ENCODE results near the gene MYDGF. TPM values are rescaled to one million over a fixed set of nuclear protein-coding genes. Genes with fewer than 3 reads are reported as not detected.

The MYDGF gene
- total and polyA plus RNA-seq, 9 of the 15 experiments (the other 6 are each of a cell fraction or from before 2014, with no cell fraction given): 4.2 to 141 (median 82.1) TPM

- TF ChIP-seq MCM5 (IDR thresholded peaks at IDR 0.05; ENCODE audit: low read depth): no peak
- peak; percentile 81 for TF ChIP-seq ETV5 (CRISPR knock-in tag; IDR thresholded peaks at IDR 0.05; ENCODE audit: low read depth)
- no peak for TF ChIP-seq NR0B1 (IDR thresholded peaks at IDR 0.05; ENCODE audit: partially characterized antibody)
- no peak for TF ChIP-seq ETS2 (tag; IDR thresholded peaks at IDR 0.05; ENCODE audit: borderline replicate concordance, poor library complexity, severe bottlenecking)
- no peak for TF ChIP-seq E2F1 (CRISPR knock-in tag; IDR thresholded peaks at IDR 0.05)
- TF ChIP-seq IFI16 (CRISPR knock-in tag; IDR thresholded peaks at IDR 0.05): no peak
- no peak for TF ChIP-seq TFE3 (CRISPR knock-in tag; IDR thresholded peaks at IDR 0.05)
- TF ChIP-seq YY1 (IDR thresholded peaks at IDR 0.05; ENCODE audit: borderline replicate concordance in 1 of 3, control insufficient read depth in 1 of 3, extremely low read depth in 1 of 3, insufficient read depth in 3 of 3, insufficient read length in 1 of 3, insufficient replicate concordance in 2 of 3, low read depth in 1 of 3, low read length in 2 of 3): peak in 2 of 3 experiments; percentile 55 to 80
- no peak for TF ChIP-seq ZNF830 (CRISPR knock-in tag; IDR thresholded peaks at IDR 0.05)
- no peak for TF ChIP-seq ZFP1 (CRISPR knock-in tag; IDR thresholded peaks at IDR 0.05)
- no peak for TF ChIP-seq ZBTB5 (IDR thresholded peaks at IDR 0.05)
- TF ChIP-seq TSC22D4 (tag; IDR thresholded peaks at IDR 0.05): no peak
- TF ChIP-seq CHAMP1 (IDR thresholded peaks at IDR 0.05): no peak
Measured at GRCh38 chr19:4638828-4639530, 31.2 kb downstream of the MYDGF start, which contains the start of gene TNFAIP8L1 (continued).

All from K562 (cell line).